ENCODE data around the gene RHBDD1. TPM values are rescaled to one million over a fixed set of nuclear protein-coding genes. Genes with fewer than 3 reads are reported as not detected.
A peak's percentile ranks its signal among the peaks of the same experiment; 100 is the strongest.

The RHBDD1 gene
- total RNA-seq, 2 experiments from 2014 or later: 29.1 to 35.0 TPM

GRCh38 chr2:226943862-226944620 lies 108.2 kb downstream of the RHBDD1 start:
- DNase-seq: no peak
- Mint-ChIP-seq H3K4me3 (no peak overlapping the region), H3K27me3 (no peaks in the 10 kb centered on the region), H3K9me3 (peaks cover 20% of the 10 kb centered on the region), H3K4me1 (peaks cover 3% of the 10 kb centered on the region), H3K27ac (no peak overlapping the region), H3K36me3 (peaks cover 47% of the 10 kb centered on the region)

GRCh38 chr2:226953206-226953605 lies 117.4 kb downstream of the RHBDD1 start:
- H3K36me3 Mint-ChIP-seq: peaks cover 55% of the 10 kb centered on the region
- no peak overlapping the region for H3K27ac Mint-ChIP-seq
- peaks cover 10% of the 10 kb centered on the region for H3K4me1 Mint-ChIP-seq
- DNase-seq: no peak
- H3K4me3 Mint-ChIP-seq: no peak overlapping the region
- H3K9me3 Mint-ChIP-seq: peaks cover 11% of the 10 kb centered on the region
- no peaks in the 10 kb centered on the region for H3K27me3 Mint-ChIP-seq

DNA sequence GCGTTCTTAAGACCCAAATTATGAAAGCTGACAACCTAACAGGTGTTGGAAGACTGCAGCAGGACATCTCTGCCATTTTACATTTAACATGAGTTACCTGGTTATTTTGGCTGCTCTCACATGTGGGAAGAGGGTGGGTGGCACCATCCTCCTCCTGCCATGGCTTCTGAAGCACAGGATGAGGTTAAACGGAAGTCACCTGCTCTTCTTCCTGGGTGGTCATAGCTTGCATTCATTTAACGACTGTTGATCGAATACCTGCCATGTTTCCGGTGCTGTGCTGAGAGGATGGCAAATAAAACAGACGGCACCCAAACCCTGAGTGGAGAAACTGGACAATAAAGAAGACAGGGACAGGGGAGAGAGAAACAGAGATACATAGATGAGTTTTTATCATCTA lies 118.0 kb downstream of the RHBDD1 start:
- Mint-ChIP-seq H3K4me1 (peaks cover 10% of the 10 kb centered on the region), H3K36me3 (peaks cover 58% of the 10 kb centered on the region), H3K27ac (no peak overlapping the region), H3K4me3 (no peak overlapping the region), H3K27me3 (no peaks in the 10 kb centered on the region), H3K9me3 (peaks cover 15% of the 10 kb centered on the region)
- DNase-seq: no peak

- peaks cover 5% of the 10 kb centered on the region for H3K4me1 Mint-ChIP-seq
- peaks cover 18% of the 10 kb centered on the region for H3K9me3 Mint-ChIP-seq
- H3K4me3 Mint-ChIP-seq: no peak overlapping the region
- H3K36me3 Mint-ChIP-seq: peaks cover 63% of the 10 kb centered on the region
- H3K27ac Mint-ChIP-seq: no peak overlapping the region
- H3K27me3 Mint-ChIP-seq: no peaks in the 10 kb centered on the region
- no peak for DNase-seq
Observed at GRCh38 chr2:226956659-226957058, 120.8 kb downstream of the RHBDD1 start.

DNA sequence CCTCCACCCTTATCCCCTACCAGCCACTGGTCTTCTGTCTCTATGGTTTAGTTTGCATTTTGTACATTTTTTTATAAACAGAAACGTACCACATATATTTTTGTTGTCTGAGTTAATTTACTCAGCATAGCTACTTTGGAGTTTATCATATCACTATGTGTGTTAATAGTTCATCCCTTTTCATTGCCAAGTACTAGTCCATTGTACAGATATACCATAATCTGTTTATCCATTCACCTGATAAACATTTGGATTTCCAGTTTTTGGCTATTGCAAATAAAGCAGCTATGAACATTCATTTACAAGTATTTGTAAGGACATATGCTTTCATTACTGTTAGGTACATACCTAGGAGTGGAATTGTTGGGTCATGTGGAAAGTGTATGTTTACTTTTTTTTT lies 123.6 kb downstream of the RHBDD1 start:
- DNase-seq: no peak
- no peak overlapping the region for H3K4me3 Mint-ChIP-seq
- H3K27me3 Mint-ChIP-seq: no peaks in the 10 kb centered on the region
- H3K36me3 Mint-ChIP-seq: peaks cover 53% of the 10 kb centered on the region
- no peaks in the 10 kb centered on the region for H3K4me1 Mint-ChIP-seq
- no peak overlapping the region for H3K27ac Mint-ChIP-seq
- H3K9me3 Mint-ChIP-seq: peaks cover 12% of the 10 kb centered on the region

DNA sequence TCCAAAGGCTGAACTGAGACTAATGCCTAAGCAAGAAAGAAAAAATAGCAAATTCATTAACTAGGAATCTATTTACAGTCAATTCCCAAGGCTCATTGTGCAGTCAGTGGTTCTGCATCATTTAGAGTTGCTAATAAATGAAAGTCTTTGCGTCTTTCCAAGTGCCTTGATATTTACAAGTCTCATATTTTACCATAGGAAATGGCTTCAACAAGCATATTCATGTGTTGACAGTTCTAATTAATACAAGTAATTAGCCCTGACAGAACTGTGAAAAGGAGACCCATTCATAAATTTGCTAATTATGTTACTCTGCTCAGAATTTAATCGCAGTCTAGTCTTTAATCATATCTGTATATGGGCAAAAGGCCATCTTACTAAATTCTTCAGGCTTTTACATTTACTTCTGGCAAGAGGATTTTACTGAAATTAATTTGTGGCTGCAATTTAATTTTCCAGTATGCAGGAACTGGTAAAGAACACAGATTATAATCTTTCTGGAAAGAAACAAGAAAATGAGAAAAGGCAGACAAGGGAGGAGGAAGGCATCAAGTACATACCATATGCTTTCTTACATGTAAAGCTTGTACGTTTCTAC lies 126.4 kb downstream of the RHBDD1 start:
- Mint-ChIP-seq H3K27ac (no peak overlapping the region), H3K27me3 (no peaks in the 10 kb centered on the region), H3K36me3 (peaks cover 30% of the 10 kb centered on the region), H3K4me3 (no peak overlapping the region), H3K4me1 (no peaks in the 10 kb centered on the region), H3K9me3 (peaks cover 10% of the 10 kb centered on the region)
- DNase-seq: no peak

- no peaks in the 10 kb centered on the region for H3K4me1 Mint-ChIP-seq
- no peak overlapping the region for H3K27ac Mint-ChIP-seq
- H3K9me3 Mint-ChIP-seq: peaks cover 6% of the 10 kb centered on the region
- DNase-seq: no peak
- H3K27me3 Mint-ChIP-seq: no peaks in the 10 kb centered on the region
- peaks cover 19% of the 10 kb centered on the region for H3K36me3 Mint-ChIP-seq
- H3K4me3 Mint-ChIP-seq: no peak overlapping the region
Observed at GRCh38 chr2:226963528-226963927, 127.7 kb downstream of the RHBDD1 start.

GRCh38 chr2:226965376-226965775 lies 129.5 kb downstream of the RHBDD1 start:
- Mint-ChIP-seq H3K27ac (no peak overlapping the region), H3K36me3 (peaks cover 7% of the 10 kb centered on the region), H3K4me1 (peaks cover 12% of the 10 kb centered on the region), H3K4me3 (no peak overlapping the region), H3K9me3 (no peaks in the 10 kb centered on the region), H3K27me3 (no peaks in the 10 kb centered on the region)
- DNase-seq: no peak

DNA sequence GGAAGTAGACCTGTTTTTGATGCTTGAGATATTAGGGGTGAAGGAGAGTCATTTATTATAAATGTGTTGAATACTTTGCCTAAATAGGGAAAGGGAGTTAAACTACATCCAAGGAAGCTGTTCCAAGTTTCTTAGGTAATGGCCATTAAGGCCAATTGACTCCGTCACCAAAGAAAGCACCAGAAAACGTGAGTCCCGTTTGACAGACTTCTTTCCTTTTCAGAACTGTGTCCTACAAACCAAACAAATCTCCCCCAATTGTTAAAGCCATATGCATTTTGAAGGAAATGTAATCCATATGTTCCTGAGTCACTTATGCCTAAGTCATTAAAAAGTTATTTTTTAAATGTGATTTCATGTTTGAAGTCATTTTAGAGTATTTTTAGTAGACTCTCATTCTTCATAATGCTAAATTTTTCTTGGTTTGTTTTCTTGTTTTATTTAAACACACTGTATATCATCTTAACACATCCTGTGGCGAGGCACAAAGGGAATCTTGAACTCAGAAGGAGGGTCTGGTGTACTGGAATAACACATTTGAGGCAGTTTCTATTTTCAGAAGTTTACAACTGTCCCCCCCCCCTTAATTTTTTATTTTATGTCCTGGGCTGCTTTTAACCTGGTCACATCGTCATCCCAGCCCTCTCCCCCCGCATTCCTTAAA lies 133.7 kb downstream of the RHBDD1 start:
- Mint-ChIP-seq H3K4me3 (no peak overlapping the region), H3K27me3 (no peaks in the 10 kb centered on the region), H3K27ac (peak overlapping the region; percentile 79), H3K36me3 (peaks cover 24% of the 10 kb centered on the region), H3K4me1 (peaks cover 35% of the 10 kb centered on the region), H3K9me3 (peaks cover 2% of the 10 kb centered on the region)
- no peak for DNase-seq

DNA sequence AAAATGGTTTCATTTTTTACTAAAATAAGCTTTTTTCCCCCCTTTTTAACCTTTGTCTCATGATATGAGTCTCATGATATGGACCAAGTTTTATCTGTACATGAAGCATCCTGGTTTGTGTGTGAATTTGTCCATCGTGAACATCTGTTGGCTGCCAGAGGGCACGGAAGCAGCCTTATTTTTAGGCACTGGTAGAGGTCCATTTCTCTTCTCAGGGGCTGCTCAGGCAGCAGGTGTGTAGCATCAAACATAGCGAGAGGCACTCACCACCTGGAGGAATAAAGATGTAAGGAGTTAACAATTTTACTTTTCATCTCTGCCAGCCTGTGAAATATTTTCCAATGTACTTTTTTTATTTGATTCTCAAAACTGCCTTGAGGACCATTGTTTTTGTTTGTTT lies 134.5 kb downstream of the RHBDD1 start:
- Mint-ChIP-seq H3K27ac (peak overlapping the region; percentile 79), H3K4me3 (peak overlapping the region; percentile 32), H3K4me1 (peaks cover 35% of the 10 kb centered on the region), H3K9me3 (peaks cover 2% of the 10 kb centered on the region), H3K36me3 (peaks cover 27% of the 10 kb centered on the region), H3K27me3 (no peaks in the 10 kb centered on the region)
- no peak for DNase-seq

DNA sequence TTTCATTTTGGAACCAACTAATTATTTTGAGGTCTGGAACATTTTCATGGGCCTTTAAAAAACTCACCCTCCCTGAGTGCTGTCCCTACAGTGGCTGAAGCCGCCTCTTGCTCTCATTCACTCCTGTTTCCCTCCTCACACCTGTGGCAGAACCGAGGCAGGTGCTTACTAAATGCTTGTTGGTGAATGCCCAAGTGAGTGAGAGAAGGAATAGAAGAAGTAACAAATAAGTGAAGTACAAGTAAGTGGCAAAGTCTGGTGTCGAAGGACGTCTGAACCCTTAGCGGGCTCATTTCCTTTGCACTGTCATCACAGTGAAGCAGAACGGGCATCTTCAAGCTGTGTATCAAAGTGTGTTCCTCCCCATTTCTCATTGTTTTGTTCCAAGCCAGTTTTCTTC lies 135.2 kb downstream of the RHBDD1 start:
- H3K36me3 Mint-ChIP-seq: peaks cover 27% of the 10 kb centered on the region
- DNase-seq: no peak
- no peaks in the 10 kb centered on the region for H3K27me3 Mint-ChIP-seq
- H3K4me1 Mint-ChIP-seq: peaks cover 35% of the 10 kb centered on the region
- H3K9me3 Mint-ChIP-seq: peaks cover 2% of the 10 kb centered on the region
- H3K4me3 Mint-ChIP-seq: no peak overlapping the region
- peak overlapping the region; percentile 62 for H3K27ac Mint-ChIP-seq

GRCh38 chr2:226971770-226972169 lies 135.9 kb downstream of the RHBDD1 start:
- Mint-ChIP-seq H3K27me3 (no peaks in the 10 kb centered on the region), H3K9me3 (peaks cover 2% of the 10 kb centered on the region), H3K4me3 (no peak overlapping the region), H3K36me3 (peaks cover 27% of the 10 kb centered on the region), H3K27ac (peak overlapping the region; percentile 77), H3K4me1 (peaks cover 35% of the 10 kb centered on the region)
- no peak for DNase-seq

- Mint-ChIP-seq H3K9me3 (peaks cover 2% of the 10 kb centered on the region), H3K27me3 (no peaks in the 10 kb centered on the region), H3K27ac (no peak overlapping the region), H3K4me3 (no peak overlapping the region), H3K4me1 (peaks cover 41% of the 10 kb centered on the region), H3K36me3 (peaks cover 31% of the 10 kb centered on the region)
- DNase-seq: no peak
Observed at GRCh38 chr2:226973816-226974215, 138.0 kb downstream of the RHBDD1 start.

DNA sequence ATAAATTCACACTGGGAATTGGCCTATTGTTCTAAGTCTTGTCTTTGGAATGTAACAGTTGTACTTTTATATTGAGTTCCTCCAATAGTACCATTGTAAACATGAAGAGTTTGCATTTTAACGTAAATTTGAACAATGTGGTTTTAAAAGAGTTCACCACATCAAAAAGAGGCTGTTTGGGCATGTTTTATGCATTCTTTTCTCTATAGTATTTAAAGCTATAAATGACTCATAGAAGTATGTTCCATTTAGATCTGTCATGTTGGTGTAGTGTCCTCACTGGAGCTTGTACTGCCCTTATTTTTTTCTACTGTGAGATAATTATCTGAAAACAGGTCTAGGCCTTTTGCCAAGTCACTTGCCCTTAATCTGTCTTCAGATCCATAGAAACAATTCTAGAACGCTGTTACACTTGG lies 141.9 kb downstream of the RHBDD1 start:
- H3K36me3 Mint-ChIP-seq: peaks cover 19% of the 10 kb centered on the region
- H3K27ac Mint-ChIP-seq: no peak overlapping the region
- DNase-seq: no peak
- no peak overlapping the region for H3K4me3 Mint-ChIP-seq
- peaks cover 22% of the 10 kb centered on the region for H3K4me1 Mint-ChIP-seq
- H3K9me3 Mint-ChIP-seq: no peaks in the 10 kb centered on the region
- H3K27me3 Mint-ChIP-seq: no peaks in the 10 kb centered on the region

- Mint-ChIP-seq H3K4me1 (peaks cover 17% of the 10 kb centered on the region), H3K27me3 (no peaks in the 10 kb centered on the region), H3K4me3 (no peak overlapping the region), H3K36me3 (peaks cover 14% of the 10 kb centered on the region), H3K27ac (no peak overlapping the region), H3K9me3 (no peaks in the 10 kb centered on the region)
- no peak for DNase-seq
Observed at GRCh38 chr2:226978300-226978699, 142.4 kb downstream of the RHBDD1 start.
